DND-41 (cell line): ENCODE results near the gene MARCKSL1.

Source experiments
- ATAC-seq: fragments of 200-7000 bp; cut with Tn5 transposase; 3 replicates; pipeline ENCODE4 v1.9.1; 2021; ENCODE audit warnings: low read depth; ENCODE audit not compliant: insufficient read depth
- DNase-seq: peaks from one replicate; pipeline ENCODE4 v3.0.0-alpha.2; 2020
- H2AFZ ChIP-seq: 2 replicates; pipeline ENCODE4 v1.6.0; 2012; ENCODE audit warnings: low read depth, low read length
- H3K27ac ChIP-seq: 2 replicates; pipeline ENCODE4 v1.5.1; 2012; ENCODE audit warnings: low read length, inconsistent platforms
- H3K27me3 ChIP-seq: fragments of 200-600 bp; sonication (generic); 2 replicates; pipeline ENCODE4 v1.6.0; 2012; ENCODE audit warnings: low read length, mild to moderate bottlenecking, inconsistent platforms; ENCODE audit not compliant: insufficient read depth, poor library complexity
- H3K36me3 ChIP-seq: 2 replicates; pipeline ENCODE4 v1.5.1; 2012; ENCODE audit warnings: low read length, inconsistent platforms; ENCODE audit not compliant: insufficient read depth
- H3K4me1 ChIP-seq: 2 replicates; pipeline ENCODE4 v1.5.1; 2012; ENCODE audit warnings: mild to moderate bottlenecking, low read length; ENCODE audit not compliant: insufficient read depth
- H3K4me2 ChIP-seq: 2 replicates; pipeline ENCODE4 v1.6.0; 2012; ENCODE audit warnings: mild to moderate bottlenecking, moderate library complexity, low read length, inconsistent platforms; ENCODE audit not compliant: insufficient read depth
- H3K4me3 ChIP-seq, 2 experiments: fragments of 200-600 bp in 1 of 2; shearing (Covaris generic) in 1 of 2; 2 replicates each; pipeline ENCODE4 v1.5.1; 2012 to 2016; ENCODE audit warnings: inconsistent platforms in 2 of 2, low read length in 2 of 2, mild to moderate bottlenecking in 2 of 2, low read depth in 1 of 2, moderate library complexity in 1 of 2
- H3K79me2 ChIP-seq: 2 replicates; pipeline ENCODE4 v1.6.0; 2012; ENCODE audit warnings: low read length, inconsistent platforms; ENCODE audit not compliant: insufficient read depth
- H3K9ac ChIP-seq: 2 replicates; pipeline ENCODE4 v1.6.0; 2012; ENCODE audit warnings: low read depth, mild to moderate bottlenecking, inconsistent platforms, low read length, moderate library complexity
- H3K9me3 ChIP-seq: 2 replicates; pipeline ENCODE4 v1.5.1; 2012; ENCODE audit warnings: low read length, moderate library complexity, mild to moderate bottlenecking, inconsistent platforms; ENCODE audit not compliant: insufficient read depth, severe bottlenecking
- H4K20me1 ChIP-seq: 2 replicates; pipeline ENCODE4 v1.6.0; 2012; ENCODE audit warnings: low read length; ENCODE audit not compliant: insufficient read depth
- CTCF ChIP-seq: IDR thresholded peaks from 2 replicates; pipeline ENCODE4 v1.5.1; 2012; ENCODE audit warnings: borderline replicate concordance, low read length, moderate library complexity, mild to moderate bottlenecking; ENCODE audit not compliant: poor library complexity, severe bottlenecking; ENCODE audit errors: extremely low read depth
- EZH2 ChIP-seq: IDR thresholded peaks from 3 replicates; pipeline ENCODE4 v1.6.1; 2012; ENCODE audit warnings: borderline replicate concordance, low read depth, mild to moderate bottlenecking, moderate library complexity, low read length, inconsistent platforms; ENCODE audit not compliant: severe bottlenecking

MARCKSL1 gene

GRCh38 chr1:32349211-32349708 lies 13.2 kb upstream of the MARCKSL1 start:
- H3K9ac ChIP-seq = no peak overlapping the region
- no peak overlapping the region for H3K4me2 ChIP-seq
- no peaks in the 10 kb centered on the region for H3K36me3 ChIP-seq
- no peak for TF ChIP-seq CTCF
- TF ChIP-seq EZH2 = no peak
- no peaks in the 10 kb centered on the region for H3K9me3 ChIP-seq
- no peaks in the 10 kb centered on the region for H4K20me1 ChIP-seq
- no peak for ATAC-seq
- H2AFZ ChIP-seq = no peak overlapping the region
- H3K4me1 ChIP-seq = peaks cover 20% of the 10 kb centered on the region
- DNase-seq = no peak
- no peaks in the 10 kb centered on the region for H3K27me3 ChIP-seq
- H3K79me2 ChIP-seq = peaks cover 4% of the 10 kb centered on the region
- no peak overlapping the region for H3K4me3 ChIP-seq
- no peak overlapping the region for H3K27ac ChIP-seq

- no peak overlapping the region for H3K4me3 ChIP-seq
- H3K27ac ChIP-seq = no peak overlapping the region
- no peak for TF ChIP-seq EZH2
- TF ChIP-seq CTCF = no peak
- no peak for ATAC-seq
- no peaks in the 10 kb centered on the region for H3K27me3 ChIP-seq
- no peak overlapping the region for H3K9ac ChIP-seq
- H2AFZ ChIP-seq = no peak overlapping the region
- no peak overlapping the region for H3K4me2 ChIP-seq
- no peak for DNase-seq
- H3K79me2 ChIP-seq = peaks cover 4% of the 10 kb centered on the region
- no peaks in the 10 kb centered on the region for H3K9me3 ChIP-seq
- H3K36me3 ChIP-seq = no peaks in the 10 kb centered on the region
- no peaks in the 10 kb centered on the region for H4K20me1 ChIP-seq
- H3K4me1 ChIP-seq = peaks cover 12% of the 10 kb centered on the region
Observed at GRCh38 chr1:32346532-32347157, 10.6 kb upstream of the MARCKSL1 start.

GRCh38 chr1:32345289-32345827 lies 9.3 kb upstream of the MARCKSL1 start:
- H3K4me3 ChIP-seq = no peak overlapping the region
- H2AFZ ChIP-seq = no peak overlapping the region
- H3K27me3 ChIP-seq = no peaks in the 10 kb centered on the region
- no peak overlapping the region for H3K4me2 ChIP-seq
- H4K20me1 ChIP-seq = no peaks in the 10 kb centered on the region
- H3K79me2 ChIP-seq = no peaks in the 10 kb centered on the region; the same call in 1 of the 2 replicates
- ATAC-seq (no peak), DNase-seq (no peak)
- H3K4me1 ChIP-seq = peaks cover 3% of the 10 kb centered on the region
- H3K9me3 ChIP-seq = no peaks in the 10 kb centered on the region
- no peaks in the 10 kb centered on the region for H3K36me3 ChIP-seq
- no peak for TF ChIP-seq CTCF
- no peak for TF ChIP-seq EZH2
- no peak overlapping the region; the same call in 1 of the 2 replicates for H3K27ac ChIP-seq
- no peak overlapping the region for H3K9ac ChIP-seq
